HG03139 (cell line): ENCODE results near the gene SLC46A2.

Experiments used
- ATAC-seq: cut with Tn5 transposase; IDR thresholded peaks from one replicate; pipeline ENCODE4 v1.9.1; 2021; ENCODE audit not compliant: unreplicated experiment

Gene SLC46A2, protein sequence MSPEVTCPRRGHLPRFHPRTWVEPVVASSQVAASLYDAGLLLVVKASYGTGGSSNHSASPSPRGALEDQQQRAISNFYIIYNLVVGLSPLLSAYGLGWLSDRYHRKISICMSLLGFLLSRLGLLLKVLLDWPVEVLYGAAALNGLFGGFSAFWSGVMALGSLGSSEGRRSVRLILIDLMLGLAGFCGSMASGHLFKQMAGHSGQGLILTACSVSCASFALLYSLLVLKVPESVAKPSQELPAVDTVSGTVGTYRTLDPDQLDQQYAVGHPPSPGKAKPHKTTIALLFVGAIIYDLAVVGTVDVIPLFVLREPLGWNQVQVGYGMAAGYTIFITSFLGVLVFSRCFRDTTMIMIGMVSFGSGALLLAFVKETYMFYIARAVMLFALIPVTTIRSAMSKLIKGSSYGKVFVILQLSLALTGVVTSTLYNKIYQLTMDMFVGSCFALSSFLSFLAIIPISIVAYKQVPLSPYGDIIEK

DNA sequence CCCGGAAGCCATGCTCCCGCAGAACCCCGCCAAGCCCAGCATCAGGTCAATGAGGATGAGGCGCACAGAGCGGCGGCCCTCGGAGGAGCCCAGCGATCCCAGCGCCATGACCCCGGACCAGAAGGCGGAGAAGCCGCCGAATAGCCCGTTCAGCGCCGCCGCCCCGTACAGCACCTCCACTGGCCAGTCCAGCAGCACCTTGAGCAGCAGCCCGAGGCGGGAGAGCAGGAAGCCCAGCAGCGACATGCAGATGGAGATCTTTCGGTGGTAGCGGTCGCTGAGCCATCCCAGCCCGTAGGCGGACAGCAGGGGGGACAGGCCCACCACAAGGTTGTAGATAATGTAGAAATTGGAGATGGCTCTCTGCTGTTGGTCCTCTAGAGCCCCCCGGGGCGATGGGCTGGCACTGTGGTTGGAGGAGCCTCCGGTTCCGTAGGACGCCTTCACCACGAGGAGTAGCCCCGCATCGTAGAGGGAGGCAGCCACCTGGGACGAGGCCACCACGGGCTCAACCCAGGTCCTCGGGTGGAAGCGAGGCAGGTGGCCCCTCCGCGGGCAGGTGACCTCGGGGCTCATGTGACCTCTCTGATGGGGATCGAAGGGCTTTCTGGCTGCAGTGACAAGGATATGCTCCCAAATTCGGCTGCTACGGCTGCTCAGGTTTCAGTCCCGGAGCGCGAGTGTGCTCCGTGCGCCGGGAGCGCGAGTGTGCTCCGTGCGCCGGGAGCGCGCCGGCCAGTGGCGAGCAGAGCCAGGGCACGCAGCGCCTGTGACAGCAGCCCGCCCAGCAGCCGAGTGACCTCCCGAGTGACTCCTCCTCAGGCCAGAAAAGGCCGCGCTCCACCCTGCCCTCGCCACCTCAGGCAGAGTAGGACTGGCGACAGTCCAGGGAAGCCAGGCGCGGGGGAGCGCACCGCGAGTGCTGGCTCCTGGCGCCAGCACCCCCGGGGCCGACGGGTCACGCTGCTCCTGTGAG lies at the start of gene SLC46A2:
SLC46A2 (minus strand) TSS at position 771 of the 976 bp plus-strand sequence; CDS start at position 576, 195 bp downstream.
- no peak for ATAC-seq

DNA sequence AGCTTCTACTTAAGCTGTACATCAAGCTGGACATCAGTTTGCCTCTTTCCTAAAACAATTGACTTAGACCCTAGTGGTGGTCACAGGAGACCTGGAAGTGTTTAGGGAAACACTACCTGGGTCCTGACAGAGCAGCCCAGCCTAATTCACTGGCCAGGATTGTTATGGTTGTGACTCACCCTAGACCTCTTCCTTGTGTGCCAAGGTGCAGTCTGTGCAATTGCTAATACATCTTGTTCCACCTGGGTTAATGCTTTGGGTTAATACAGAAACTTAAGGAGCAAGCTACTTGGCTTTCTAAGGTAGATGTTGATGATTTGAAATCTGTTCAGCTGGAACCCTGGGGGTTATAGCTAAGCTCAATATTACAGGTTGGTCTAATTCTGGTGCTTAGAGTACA lies 48.7 kb upstream of the SLC46A2 start:
- ATAC-seq = no peak

DNA sequence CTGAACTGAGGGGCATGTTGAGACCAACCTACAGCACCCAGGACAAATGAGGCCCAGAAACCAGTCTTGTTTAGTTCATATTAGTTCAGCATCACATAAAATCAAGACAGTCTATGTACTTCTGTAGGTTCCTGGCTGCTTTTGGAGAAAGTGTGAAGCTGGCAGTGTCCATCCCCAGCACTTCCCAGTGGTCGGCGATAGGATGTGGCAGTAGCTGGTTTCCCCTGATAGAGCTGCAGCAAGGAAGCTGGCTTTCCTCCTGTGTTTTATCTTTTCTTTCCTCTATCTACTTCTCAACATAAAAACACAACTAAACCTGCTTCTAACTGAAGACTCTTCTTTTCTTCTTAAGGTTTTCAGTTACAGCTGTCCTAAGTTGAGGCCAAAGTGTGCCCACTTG lies 43.0 kb upstream of the SLC46A2 start:
- no peak for ATAC-seq

DNA sequence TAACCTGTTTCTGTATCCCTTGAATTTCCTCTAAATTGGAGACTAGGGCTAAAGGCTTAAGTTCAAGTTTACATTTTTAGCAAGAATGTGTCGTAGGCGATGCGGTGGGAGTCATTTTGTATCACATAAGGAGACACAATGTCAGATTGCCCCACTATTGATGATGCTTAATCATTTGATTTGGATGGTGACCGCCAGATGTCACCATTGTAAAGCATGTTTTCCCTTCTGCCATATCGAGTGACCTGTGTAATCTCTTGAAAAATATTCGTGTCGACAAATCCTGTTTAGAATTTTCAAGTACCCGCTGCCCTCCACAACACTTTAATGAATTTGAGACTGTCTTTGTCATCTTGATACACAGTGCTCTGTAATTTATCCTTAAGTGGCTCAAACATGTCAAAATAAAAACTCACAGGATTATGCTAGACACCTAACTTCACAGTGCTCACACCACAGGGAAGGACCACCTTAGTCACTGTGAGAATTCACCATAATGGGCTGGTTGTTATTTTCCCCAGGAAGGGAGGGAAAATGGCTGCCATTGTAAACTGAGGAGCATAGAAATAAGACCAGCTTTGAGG lies 34.5 kb upstream of the SLC46A2 start:
- no peak for ATAC-seq

DNA sequence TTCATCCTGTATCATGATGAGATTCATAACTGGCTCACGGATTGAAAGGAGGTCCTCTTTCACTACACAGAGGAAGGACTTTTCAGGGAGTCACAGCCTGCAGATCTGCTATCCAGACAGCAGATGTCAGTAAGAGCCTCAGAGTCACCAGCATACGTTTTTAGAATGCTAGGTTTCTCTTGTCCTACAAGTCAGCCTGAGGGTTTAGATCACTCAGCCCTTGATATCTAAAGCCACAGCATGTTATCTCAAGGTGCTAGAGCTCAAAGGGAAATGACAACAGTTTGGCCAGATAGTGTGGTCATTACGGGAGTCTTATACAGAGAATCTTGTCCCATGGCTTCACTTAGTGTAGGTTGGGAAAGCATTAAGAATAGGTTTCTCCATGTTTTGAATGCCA lies 30.9 kb upstream of the SLC46A2 start:
- no peak for ATAC-seq

DNA sequence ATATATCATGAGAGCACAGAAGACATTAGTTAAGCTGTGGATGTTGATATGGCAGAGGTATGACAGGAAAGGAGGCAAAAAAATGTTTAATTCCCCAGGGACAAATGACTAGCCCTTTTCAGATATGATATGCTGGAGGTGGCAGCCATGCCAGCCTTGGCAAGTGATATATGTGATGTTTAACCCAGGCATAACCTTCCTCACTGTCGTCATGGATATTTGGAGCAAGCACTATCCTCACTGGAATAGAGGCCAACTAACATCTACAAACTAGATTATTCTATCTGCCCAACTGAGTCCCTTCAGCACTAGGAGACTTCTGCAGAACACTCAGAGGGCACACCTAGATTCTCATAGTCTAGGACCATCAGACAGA lies 27.3 kb upstream of the SLC46A2 start:
- no peak for ATAC-seq

DNA sequence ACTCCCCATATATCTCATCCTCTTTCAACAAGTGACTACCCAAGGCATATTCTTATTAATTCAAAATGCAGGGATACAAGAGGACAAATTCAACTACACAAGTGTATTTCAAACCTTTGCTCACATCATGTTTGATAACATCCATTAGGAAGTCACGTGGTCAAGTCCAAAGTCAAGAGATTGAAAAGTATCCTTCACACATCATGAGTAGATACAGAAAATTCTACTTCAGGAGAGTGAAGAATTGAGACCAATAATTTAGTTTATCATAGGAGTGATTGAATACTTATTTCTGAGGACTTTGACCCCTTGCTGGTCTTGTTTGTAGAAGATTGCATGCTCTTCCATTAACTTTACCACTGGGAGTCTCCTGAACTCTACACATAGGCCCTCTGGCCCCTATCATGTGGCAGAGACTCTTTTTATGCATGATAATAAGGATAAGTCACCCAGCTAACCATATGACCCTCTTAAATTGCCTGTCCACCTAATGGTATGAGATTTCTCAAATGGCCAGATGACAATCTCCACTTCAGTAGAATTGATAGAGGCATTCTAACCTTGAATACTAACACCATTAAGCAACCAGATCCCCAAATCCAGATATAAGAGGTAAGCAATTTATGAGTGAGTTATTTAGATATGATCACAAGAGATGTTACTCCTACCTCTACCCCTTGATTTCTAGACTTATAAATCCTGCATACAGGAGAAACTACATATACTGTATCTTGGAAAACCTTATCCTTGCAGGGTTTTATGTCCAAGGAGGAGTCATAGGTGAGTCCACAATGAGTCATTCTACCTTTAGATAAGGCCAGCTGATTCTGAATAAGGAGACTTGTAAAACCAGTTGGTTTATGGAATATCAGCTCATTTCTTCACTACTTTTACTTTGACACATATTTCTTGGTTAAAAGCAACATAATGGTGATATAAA lies 26.6 kb upstream of the SLC46A2 start:
- ATAC-seq = no peak

DNA sequence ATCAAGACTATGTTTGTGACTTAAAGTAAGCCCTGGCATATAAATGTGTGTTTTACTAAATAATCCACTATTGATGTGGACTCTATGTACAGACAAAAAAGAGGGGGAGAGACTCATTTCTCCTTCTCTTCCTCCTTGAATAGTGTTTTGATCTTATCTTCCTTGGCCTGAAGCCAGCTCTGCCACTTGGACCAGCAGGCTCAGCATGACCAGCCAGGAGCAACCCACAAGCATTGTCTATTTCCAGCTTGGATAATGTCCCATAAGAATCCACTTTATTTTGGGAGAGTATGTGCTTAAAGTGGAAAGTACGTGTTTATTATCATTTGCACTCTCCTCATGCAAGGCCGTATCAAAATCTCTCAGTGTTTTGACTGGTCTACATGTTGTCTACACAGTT lies 23.8 kb upstream of the SLC46A2 start:
- no peak for ATAC-seq

DNA sequence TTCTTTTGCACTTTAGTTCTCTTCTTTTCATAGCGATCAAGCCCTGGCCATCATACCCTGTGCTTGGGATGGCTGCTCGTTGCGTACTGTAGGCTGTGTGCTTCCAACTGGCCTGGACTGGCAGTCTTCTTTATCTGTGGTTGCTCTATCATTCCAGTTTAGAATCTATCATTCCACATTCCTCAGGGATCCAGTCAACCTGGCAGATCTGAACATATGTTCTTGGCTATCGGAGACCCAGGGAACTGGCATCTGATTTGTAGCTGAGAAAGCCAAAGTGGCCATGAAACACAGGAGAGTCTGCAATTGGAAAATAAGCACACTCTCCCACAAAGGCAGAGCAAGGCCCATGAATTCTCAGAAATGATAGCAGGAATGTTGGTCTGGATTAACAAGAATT lies 22.6 kb upstream of the SLC46A2 start:
- no peak for ATAC-seq

DNA sequence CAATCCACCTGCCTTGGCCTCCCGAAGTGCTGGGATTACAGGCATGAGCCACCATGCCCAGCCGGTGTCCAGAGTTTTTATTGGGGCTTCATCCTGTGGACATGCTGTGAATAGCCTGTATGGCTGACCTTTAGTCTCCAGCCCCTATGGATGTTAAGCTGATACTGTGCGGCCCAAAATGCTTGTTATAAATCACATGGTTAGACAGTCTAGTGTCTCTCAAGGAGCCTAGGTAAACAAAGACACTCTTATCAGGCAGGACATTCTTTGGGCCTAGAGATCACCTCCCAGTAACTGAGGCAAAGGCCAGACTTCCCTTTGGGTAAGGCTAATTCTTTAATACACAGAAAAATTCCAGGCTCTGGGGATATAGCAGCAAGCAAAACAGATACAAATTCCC lies 22.0 kb upstream of the SLC46A2 start:
- no peak for ATAC-seq

DNA sequence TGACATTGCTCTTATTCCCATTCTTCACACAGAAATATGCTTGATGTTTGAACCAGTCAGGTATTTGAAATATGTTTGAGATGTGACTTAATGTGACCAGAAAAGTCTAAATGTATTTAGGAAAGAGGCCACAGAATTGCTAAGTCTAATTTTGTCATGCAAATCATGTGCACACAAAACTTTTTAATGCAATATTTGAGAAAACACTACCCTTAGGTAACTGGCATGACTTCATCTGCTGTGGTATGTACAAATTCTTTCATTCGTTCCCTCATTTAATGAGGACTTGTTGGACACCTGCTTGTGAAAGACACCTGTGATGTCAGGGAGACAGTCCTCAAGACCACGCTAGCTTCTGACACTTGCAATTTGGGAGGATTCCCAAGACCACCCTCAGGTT lies 21.1 kb upstream of the SLC46A2 start:
- ATAC-seq = no peak

DNA sequence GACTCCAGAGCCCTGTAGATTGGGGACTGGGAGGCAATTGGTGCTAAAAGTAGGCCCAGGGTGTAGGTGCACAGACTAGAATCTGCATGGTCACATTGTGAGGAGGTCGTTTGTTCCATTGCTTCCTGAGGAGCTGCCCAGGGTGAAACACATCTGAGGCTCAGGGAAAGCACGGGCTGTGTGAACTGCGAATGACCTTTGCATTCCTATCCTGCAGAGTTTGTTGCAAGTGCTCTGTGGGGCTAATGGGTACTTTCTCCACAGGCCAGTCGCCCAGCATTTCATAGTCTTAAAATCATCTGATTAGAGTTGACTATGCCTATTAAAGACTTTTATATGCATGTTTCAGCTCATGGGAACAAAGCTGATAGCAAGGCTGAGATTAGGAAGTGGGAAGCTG lies 14.4 kb upstream of the SLC46A2 start:
- ATAC-seq = no peak

DNA sequence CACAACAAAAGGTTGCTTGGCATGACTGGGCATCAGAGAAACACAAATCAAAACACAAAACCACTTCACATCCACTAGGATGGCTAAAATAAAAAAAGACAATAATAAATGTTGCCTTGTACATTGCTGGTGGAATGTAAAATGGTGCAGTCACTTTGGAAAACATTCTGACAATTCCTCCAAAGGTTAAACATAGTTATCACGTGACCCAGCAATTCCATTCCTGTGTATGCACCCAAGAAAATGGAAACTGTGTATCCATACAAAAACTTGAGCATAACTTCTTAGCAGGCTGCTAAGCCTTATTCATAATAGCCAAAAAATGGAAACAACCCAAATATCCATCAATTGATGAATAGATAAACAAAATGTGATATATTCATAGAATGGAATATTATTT lies 10.2 kb upstream of the SLC46A2 start:
- no peak for ATAC-seq

DNA sequence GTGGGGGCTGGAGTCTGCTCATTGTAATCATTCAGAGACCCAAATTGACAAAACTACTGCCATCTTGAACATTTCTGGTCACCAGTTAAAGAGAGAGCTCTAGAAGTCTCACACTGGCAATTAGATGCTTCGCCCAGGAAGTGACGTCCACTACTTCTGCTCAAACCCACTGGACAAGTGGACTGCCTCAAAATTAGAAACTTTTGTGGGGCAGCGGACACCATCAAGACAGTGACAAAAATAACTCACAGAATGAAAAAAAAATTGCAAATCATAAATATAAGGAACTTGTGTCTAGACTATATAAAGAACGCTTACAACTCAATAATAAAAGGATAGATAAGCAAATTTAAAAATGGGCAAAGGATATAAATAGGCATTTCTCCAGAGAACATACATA lies 9.8 kb upstream of the SLC46A2 start:
- ATAC-seq = no peak

DNA sequence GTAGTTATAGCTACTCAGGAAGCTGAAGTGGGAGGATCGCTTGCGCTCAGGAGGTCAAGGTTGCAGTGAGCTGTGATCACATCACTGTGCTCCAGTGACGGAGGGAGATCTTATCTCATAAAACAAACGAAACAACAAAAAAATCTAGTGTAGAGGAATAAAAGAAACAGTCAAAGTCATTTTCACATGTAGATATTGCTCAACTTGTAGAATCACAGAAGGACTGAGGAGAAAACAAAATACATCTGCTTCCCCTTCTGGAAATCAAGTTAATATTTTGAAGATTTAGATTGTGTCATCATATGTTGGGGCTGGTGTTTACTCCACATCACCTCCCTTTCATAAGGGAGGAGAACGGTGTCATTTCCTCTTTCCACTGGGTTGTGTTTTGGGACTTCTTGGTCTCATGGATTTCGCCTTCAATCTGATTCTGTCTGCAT lies 8.2 kb upstream of the SLC46A2 start:
- ATAC-seq = no peak

DNA sequence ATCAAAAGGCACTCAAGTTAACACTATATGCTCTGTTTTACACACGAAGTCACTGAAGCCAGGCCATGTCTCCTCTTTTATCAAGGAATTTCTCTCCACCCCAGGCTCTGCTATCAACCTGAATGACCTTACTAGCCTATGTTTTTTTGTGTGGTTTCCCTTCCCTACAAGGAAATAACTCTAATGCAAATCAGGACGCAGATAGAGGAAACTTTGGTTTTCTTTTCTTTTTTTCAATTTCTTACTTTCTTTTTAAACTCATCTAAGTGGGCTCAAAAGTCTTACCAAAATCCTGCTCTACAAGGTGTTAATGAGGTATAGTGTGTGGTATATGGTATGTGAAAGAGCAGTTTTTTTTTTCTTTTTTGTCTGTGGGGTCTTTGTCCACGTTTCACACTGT lies 5.5 kb upstream of the SLC46A2 start:
- no peak for ATAC-seq

DNA sequence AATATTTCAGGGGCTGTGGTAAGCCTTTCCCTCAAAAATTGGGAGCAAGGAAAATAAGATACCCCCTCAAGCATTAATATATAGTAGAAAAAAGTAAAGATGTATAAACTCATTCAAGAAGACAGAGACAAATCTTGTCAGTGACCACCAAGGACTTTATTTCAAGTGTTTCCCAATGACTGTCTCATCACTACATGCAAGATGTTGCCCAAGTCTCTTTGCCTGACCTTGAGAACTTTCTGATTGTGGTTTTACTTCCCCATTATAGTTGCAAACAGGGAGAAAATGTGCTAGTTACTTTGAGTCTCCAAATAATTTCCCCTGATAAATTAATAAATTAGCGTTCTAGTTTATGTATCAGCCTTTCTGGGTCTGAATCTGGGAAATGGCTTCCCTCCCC lies 4.0 kb upstream of the SLC46A2 start:
- ATAC-seq = no peak

DNA sequence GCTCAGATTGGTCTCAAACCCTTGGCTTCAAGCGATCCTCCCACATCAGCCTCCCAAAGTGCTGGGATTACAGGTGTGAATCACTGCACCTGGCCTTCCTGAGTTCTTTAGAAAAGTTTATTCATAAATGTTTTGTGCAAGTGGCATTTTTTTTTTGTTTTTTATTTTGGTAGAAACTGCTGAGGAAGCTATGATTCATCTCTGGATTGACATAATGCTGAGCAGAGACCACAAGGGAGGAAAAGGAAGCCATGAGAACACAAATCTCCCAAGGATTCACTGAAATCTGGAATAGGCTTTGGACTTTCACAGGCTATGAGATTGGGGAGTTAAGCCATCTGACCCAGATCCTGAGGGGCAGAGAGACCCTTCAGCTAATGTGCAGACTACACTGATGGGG lies 3.4 kb upstream of the SLC46A2 start:
- ATAC-seq = no peak

DNA sequence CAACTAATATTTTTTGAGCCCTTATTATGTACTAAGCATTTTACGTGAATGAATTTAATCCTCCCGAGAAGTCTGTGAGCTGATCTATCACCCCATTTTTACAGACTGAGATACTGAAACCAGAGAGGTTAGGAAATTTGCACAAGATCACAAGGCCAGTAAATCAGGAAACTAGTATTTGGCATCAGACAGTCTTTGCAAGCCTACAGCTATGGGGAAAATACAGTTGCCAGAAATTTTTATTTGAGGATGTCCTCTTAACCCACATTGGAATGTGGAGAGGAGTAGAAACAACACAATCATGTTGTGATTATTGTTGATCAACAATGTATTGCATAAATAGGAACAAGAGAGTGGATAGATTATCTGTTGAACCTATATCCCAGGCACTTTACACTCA lies 2.3 kb upstream of the SLC46A2 start:
- ATAC-seq = no peak

DNA sequence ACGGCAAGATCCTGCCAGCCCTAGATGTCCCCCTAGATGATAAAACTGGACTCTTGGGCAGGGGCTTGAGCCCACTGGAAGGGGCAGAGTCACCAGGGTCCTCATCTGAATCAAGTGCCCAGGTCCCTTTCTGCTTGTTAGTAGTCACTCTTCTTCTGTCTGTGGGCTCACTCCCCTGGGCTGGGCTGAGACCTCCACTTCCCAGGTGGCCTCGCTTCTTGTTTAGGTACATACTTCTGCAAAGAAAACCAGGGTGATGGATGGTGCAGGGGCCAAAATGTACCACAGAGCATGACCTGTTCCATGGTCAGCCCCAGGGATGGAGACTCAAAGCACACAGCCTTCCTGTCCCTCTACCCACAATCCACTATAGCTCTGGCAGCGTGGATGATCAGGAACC lies 845 bp upstream of the SLC46A2 start:
- no peak for ATAC-seq
